Stimulated activated CD4-positive, alpha-beta T cell treated with anti-CD3 and anti-CD28 coated beads, Interleukin-4, amount 100 ng/mL, for 48 hours (primary cell): ENCODE results near the gene MRTFA.

Experiments used
- DNase-seq, 2 donors: peaks; one replicate each; pipeline ENCODE4 v3.0.0-alpha.2; 2020; ENCODE audit warnings: low read depth in 2 of 2

Gene MRTFA

DNA sequence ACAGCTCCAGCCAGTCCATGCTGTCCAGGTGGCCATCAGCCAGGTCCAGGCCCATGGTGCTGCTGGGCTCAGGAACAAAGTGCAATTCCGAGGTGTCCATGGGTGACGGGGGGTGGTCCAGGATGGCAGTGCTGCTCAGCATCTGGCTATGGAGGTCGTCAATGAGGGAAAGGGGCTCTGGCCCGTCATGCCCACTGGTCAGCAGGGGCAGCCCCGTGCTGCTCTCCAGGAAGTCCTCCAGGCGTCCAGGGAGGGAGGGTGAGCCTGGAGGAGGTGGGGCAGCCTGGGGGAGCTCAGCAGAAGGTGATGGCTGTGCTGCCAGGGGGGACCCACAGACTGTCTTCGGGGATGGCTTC, 225.0 kb downstream of the MRTFA start:
- DNase-seq: no peak

DNA sequence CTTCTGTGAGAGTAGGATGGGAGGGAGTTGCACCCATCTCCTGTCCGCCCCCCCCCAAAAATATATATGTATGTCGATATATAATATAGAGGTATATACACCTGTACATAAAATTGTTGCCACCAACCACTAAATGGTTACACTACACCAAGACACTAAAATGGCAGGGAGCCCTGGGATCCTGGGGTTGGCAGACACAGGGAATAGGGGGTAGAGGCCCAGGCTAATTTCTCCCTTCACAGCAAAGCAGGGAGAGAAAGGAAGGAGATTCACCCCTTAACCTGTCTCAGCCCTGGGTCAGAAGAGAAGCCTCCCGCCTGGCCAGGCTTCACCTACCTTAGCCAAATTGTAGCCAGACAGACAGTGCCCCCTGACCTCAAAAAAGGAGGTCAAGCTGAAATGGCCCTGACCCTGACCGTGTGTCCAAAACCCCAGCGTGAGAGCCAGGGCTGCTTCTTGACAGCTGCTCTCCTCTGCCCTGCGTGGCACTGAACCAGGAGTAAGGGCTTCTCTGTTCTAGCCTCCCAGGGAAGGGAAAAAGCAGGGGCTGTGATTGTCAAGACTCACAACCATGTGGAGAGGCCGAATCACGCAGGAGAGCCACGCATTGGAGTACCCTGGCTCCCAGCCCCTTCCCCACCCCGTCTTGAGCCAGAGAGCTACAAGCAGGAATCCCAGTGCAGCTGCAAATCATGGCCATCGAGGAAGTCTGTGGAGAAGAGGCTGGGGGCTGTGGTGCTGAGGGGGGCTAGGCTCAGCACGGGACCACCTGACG, 225.6 kb downstream of the MRTFA start:
- no peak for DNase-seq

GRCh38 chr22:40410272-40410671, 226.2 kb downstream of the MRTFA start:
- no peak for DNase-seq

DNA sequence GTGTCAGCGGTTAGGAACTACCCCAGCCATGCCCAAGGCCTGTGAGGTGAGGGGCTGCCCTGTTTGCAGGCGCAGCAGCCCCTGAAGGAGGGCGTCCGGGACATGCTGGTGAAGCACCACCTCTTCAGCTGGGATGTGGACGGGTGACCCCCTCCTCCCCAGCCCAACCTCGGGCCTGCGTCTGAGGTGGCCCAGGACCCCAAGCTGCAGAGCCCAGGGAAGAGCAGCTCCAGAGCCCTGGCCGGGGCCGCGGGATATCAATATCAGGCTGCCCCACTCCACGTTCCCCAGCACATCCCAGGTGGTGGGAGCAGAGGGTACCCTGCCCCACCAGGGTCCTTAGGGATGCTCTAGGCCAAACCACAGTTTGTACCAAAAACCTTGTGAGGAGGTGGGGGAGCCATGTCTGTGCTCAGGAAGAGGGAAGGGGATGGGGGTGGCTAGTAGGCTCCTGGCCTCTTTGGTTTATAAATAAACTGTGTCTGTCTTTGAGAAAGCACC, 226.9 kb downstream of the MRTFA start:
- DNase-seq: no peak

- DNase-seq: no peak
Observed at GRCh38 chr22:40408718-40409612, 227.6 kb downstream of the MRTFA start.

DNA sequence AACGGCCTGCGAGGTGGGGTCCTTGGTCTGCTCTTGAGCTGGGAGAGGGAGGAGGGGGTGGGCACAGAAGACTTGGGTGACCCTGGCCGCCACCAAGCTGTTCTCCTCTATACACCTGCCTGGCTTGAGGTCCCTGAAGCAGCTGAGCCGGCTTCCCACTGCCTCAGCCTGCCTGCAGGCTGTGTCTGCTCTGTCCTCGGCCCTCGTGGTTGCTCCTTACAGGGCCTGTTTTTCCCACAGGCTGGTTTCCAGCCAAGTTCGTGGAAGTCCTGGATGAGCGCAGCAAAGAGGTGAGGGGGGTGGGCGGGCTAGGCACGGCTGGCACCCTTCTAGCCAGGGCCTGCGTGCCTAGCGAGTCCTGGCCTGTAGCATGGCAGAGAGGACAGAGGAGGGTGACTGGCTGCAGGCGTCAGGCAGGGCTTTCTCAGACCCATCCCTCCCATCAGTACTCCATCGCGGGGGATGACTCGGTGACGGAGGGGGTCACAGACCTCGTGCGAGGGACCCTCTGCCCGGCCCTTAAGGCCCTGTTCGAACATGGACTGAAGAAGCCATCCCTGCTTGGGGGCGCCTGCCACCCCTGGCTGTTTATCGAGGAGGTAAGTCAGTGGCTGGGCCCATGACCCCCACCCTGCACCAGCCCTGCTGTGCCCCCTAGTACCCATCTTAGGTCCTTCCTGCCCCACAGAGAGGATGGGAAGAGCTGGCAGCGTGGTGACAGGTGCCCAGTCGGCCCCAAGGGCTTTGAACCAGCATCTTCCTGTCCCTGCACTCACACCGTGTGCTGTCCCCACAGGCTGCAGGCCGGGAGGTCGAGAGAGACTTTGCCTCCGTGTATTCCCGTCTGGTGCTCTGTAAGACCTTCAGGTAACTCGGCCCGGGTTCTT, 228.4 kb downstream of the MRTFA start:
- no peak for DNase-seq

- DNase-seq: no peak
Observed at GRCh38 chr22:40407021-40407761, 229.3 kb downstream of the MRTFA start.

GRCh38 chr22:40406063-40406890, 230.2 kb downstream of the MRTFA start:
- no peak for DNase-seq

DNA sequence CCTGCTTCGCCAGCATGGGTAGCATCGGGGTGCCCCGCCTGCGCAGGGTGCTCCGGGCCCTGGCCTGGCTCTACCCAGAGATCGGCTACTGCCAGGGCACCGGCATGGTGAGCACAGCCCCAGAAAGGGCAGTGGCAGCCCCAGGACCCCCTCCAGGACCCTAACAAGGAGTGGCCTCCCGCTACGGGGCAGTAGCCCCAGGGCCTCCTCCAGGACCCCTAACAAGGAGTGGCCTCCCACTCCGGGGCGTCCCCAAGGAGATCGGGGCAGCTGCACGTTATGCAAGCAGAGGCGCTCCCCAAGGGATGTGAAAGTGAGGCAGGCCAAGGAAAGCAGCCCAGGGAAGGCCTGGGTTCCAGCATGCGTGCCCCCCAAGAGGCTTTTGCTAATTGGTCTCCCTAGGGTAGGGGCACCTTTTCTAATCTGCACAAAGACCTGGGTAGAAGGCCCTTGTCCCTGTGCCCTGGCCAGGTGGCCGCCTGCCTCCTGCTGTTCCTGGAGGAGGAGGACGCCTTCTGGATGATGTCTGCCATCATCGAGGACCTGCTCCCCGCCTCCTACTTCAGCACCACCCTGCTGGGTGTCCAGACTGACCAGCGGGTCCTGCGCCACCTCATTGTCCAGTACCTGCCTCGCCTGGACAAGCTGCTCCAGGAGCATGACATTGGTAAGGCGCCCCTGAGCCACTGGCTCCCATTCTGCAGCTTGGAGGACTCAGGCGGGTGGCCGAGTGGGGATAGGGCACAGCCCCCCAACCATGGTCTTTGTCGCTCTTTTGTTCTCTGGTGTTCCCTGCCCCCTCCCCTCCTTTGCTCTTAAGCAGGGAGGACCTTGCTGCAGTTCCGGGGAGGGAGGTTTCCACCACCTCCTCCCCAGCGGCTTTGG, 231.1 kb downstream of the MRTFA start:
- DNase-seq: no peak

DNA sequence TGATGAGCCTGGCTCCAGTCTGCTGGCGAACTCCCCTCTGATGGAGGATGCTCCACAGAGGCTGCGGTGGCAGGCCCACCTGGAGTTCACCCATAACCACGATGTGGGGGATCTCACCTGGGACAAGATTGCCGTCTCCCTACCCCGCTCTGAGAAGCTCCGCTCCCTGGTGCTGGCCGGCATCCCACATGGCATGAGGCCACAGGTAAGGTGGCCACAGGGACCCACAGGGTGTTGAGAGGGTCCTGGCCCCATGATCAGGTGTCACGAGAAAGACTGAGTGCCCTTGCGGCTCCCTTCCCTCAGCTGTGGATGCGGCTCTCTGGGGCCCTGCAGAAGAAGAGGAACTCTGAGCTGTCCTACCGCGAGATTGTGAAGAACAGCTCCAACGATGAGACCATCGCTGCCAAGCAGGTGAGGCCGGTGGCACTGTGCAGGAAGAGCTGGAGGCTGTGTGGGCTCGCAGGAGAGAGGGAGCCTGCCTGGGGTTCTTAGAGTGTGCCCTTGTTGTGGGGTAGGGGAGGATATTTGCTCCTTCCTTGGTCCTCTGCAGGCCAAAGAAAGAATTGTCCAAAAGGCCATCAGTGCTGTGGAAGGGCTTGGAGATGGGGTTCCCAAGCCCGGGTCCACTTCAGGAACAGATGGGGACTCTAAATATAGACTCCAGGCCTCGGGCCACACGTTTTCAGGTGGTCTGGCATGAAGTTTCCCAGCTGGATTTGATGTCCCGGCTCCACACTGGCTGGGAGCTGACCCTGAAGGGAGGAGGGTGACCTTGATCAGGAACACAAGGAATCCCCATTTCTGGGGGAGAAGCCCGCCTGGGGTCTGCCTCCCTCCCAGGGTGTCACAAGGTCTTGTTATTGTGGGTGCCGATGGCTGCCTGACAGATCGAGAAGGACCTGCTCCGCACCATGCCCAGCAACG, 232.0 kb downstream of the MRTFA start:
- no peak for DNase-seq

DNA sequence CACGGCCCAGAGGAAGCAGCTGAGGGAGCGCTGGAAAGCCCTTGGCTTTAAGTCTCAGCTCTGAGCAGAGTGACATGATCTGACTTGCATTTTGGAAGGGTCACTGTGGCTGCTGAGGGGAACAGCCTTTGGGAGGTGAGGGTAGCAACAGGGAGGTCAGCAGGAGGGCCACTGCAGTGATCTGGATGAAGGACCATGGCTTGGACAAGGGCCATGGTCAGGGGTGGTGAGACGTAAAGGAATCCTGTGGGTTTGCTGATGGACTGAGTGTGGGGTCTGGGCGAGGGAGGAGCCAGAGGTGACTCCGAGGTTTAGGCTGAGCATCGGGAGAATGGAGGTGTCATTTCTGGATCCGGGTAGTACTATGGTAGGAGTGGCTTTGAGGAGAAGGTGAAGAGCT, 232.9 kb downstream of the MRTFA start:
- no peak for DNase-seq

GRCh38 chr22:40403141-40403540, 233.4 kb downstream of the MRTFA start:
- no peak for DNase-seq

DNA sequence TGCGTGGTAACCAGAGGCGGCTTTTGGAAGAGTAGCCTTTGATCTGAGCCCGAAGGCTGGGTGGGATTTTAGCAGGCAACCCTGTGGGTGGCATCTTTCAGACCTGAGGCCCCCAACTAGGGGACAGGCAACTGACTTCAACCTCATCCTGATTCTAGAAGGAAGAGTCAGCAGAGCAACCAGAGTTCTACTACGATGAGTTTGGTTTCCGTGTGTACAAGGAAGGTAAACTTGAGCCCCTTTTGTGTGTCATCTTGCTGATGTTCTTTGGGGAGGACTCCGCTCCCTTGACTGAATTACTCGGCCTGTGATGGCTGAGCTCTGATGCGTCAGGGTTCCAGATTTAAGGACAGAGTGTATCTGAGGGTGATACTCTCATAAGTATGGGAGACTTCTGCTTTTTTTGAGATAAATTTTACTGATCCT, 234.5 kb downstream of the MRTFA start:
- no peak for DNase-seq

- DNase-seq: peak; percentile 43 to 56
Observed at GRCh38 chr22:40401532-40401931, 235.0 kb downstream of the MRTFA start.

DNA sequence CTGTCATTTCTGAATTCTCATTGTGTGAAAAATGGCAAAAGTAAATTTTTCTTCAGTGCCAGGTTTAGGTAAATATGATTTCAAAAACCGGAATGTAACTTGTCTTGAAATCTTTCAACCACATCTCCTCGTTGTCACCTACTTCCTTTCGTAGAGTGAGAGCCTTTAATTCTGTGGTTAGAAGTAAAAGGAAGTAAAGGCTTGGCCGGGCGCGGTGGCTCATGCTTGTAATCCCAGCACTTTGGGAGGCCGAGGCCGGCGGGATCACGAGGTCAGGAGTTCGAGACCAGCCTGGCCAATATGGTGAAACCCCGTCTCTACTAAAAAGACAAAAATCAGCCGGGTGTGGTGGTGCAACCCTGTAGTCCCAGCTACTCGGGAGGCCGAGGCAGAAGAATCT, 236.4 kb downstream of the MRTFA start:
- peak; percentile 28 to 34 for DNase-seq

DNA sequence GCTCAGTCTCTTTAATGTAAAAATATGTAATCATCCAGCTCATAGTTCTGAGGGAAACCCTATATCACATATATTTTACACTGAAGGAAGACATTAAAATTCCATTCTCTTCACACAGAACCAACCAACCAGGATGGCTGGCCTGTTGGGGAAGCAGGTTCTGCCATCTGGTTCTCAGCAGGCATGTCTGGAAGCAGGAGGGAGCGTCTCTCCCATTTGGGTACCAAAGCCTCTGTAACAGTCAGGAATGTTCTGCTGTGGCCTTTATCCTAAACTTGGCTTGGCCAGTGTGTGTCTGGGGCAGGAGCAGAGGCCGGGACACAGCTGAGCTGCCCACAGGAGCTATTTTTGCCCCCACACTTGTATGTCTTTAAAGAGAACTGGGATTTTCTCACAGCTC, 236.9 kb downstream of the MRTFA start:
- DNase-seq: no peak

DNA sequence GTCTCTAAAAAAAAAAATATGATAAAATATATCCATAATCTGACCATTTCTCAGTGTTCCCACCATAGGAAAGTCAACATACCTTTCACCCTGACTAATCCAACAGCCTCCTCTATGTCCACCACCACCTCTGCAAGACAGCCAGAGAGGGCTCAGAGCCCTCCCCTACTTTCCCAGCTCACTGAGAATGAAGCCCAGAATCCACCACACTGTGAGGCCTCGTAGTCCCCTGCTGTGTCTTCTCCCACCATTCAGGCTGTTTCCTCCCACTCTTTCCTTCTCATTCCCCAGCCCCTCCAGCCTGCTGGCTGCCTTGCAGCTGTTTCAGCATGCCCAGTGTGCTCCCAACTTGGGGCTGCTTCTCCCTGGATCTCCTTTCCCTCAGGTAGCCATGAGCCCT, 239.1 kb downstream of the MRTFA start:
- DNase-seq: no peak

- DNase-seq: no peak
Observed at GRCh38 chr22:40396882-40397281, 239.6 kb downstream of the MRTFA start.
